Stimulated activated CD4-positive, alpha-beta T cell treated with anti-CD3 and anti-CD28 coated beads, Interleukin-15, amount 100 ng/mL, for 1 hour (primary cell): ENCODE measurements around the gene ZNF512B.
"Not testable (repeated sequence)": the region's sequence is repeated elsewhere in the genome, so short reads cannot be mapped to it uniquely, and the experiment has no call there.

Experiments used
- DNase-seq, 2 donors: peaks; one replicate each; pipeline ENCODE4 v3.0.0-alpha.2; 2020; ENCODE audit warnings: low read depth in 1 of 2, low spot score in 1 of 2

Gene ZNF512B

GRCh38 chr20:63969838-63970713, at the start of gene ZNF512B:
ZNF512B (minus strand) TSS chr20:63969930; CDS start chr20:63967950, 1,980 bp downstream.
- no peak for DNase-seq

GRCh38 chr20:64015635-64016034, 45.9 kb upstream of the ZNF512B start:
- DNase-seq = no peak

GRCh38 chr20:64012385-64013154, 42.8 kb upstream of the ZNF512B start:
- not testable (repeated sequence) for DNase-seq

GRCh38 chr20:64011366-64011779, 41.6 kb upstream of the ZNF512B start:
- DNase-seq = no peak

- DNase-seq = no peak
Measured at GRCh38 chr20:64010711-64011237, 41.0 kb upstream of the ZNF512B start.

- DNase-seq = no peak
Measured at GRCh38 chr20:64009811-64010387, 40.2 kb upstream of the ZNF512B start.

- no peak for DNase-seq
Measured at GRCh38 chr20:64006902-64007301, 37.2 kb upstream of the ZNF512B start.

- no peak for DNase-seq
Measured at GRCh38 chr20:64006490-64006889, 36.8 kb upstream of the ZNF512B start.

- no peak for DNase-seq
Measured at GRCh38 chr20:64005394-64005793, 35.7 kb upstream of the ZNF512B start.

- DNase-seq = no peak
Measured at GRCh38 chr20:64003960-64004725, 34.4 kb upstream of the ZNF512B start.

GRCh38 chr20:64001607-64002011, 31.9 kb upstream of the ZNF512B start:
- DNase-seq = no peak

- no peak for DNase-seq
Measured at GRCh38 chr20:64000906-64001305, 31.2 kb upstream of the ZNF512B start.

GRCh38 chr20:63982937-63983336, 13.2 kb upstream of the ZNF512B start:
- no peak for DNase-seq

GRCh38 chr20:63980806-63981728, 11.3 kb upstream of the ZNF512B start, which contains the start of gene PRPF6:
PRPF6 (plus strand) TSS chr20:63981132; CDS start chr20:63981246, 114 bp downstream.
- DNase-seq = peak; percentile 89 to 91

GRCh38 chr20:63980317-63980805, 10.6 kb upstream of the ZNF512B start:
- no peak for DNase-seq

- DNase-seq = peak in 1 of 2 donors; percentile 81
Measured at GRCh38 chr20:63979557-63980316, 10.0 kb upstream of the ZNF512B start, which contains the start of gene SAMD10. SAMD10 (minus strand) TSS chr20:63979642; CDS start chr20:63979467, 175 bp downstream.

GRCh38 chr20:63979229-63979556, 9.5 kb upstream of the ZNF512B start:
- DNase-seq = no peak
